Effector memory CD4-positive, alpha-beta T cell (primary cell): ENCODE measurements around the gene ZNF100.
"Not testable (repeated sequence)": the region's sequence is repeated elsewhere in the genome, so short reads cannot be mapped to it uniquely, and the experiment has no call there.

Source experiments
- DNase-seq, 3 donors: peaks; one replicate each; pipeline ENCODE4 v3.0.0-alpha.2; 2020
- H3K27ac ChIP-seq: 2 replicates; pipeline ENCODE4 v1.7.0; 2013; ENCODE audit warnings: mild to moderate bottlenecking, low read length, moderate library complexity; ENCODE audit not compliant: insufficient read depth, poor library complexity, severe bottlenecking
- H3K27me3 ChIP-seq: replicated peaks from 2 replicates; pipeline ENCODE4 v1.7.0; 2013; ENCODE audit warnings: mild to moderate bottlenecking, low read length; ENCODE audit not compliant: insufficient read depth, control insufficient read depth, poor library complexity, severe bottlenecking
- H3K36me3 ChIP-seq: 2 replicates; pipeline ENCODE4 v1.7.0; 2013; ENCODE audit warnings: mild to moderate bottlenecking, low read length, moderate library complexity; ENCODE audit not compliant: control insufficient read depth, insufficient read depth
- H3K4me1 ChIP-seq: 2 replicates; pipeline ENCODE4 v1.7.0; 2013; ENCODE audit warnings: low read length, mild to moderate bottlenecking; ENCODE audit not compliant: control insufficient read depth, insufficient read depth, poor library complexity, severe bottlenecking
- H3K4me3 ChIP-seq: 2 replicates; pipeline ENCODE4 v1.7.0; 2013; ENCODE audit warnings: low read length, low read depth, mild to moderate bottlenecking; ENCODE audit not compliant: insufficient read depth, poor library complexity, severe bottlenecking
- H3K9me3 ChIP-seq: 2 replicates; pipeline ENCODE4 v1.7.0; 2013; ENCODE audit warnings: mild to moderate bottlenecking, low read length, moderate library complexity; ENCODE audit not compliant: control insufficient read depth
- total RNA-seq, 3 donors: gene quantifications; one replicate each; lab custom pipeline; 2026; lab: John Stamatoyannopoulos, UW

The ZNF100 gene
- total RNA-seq: 12.0 to 21.3 (median 18.8) reads per million in 3 donors

DNA sequence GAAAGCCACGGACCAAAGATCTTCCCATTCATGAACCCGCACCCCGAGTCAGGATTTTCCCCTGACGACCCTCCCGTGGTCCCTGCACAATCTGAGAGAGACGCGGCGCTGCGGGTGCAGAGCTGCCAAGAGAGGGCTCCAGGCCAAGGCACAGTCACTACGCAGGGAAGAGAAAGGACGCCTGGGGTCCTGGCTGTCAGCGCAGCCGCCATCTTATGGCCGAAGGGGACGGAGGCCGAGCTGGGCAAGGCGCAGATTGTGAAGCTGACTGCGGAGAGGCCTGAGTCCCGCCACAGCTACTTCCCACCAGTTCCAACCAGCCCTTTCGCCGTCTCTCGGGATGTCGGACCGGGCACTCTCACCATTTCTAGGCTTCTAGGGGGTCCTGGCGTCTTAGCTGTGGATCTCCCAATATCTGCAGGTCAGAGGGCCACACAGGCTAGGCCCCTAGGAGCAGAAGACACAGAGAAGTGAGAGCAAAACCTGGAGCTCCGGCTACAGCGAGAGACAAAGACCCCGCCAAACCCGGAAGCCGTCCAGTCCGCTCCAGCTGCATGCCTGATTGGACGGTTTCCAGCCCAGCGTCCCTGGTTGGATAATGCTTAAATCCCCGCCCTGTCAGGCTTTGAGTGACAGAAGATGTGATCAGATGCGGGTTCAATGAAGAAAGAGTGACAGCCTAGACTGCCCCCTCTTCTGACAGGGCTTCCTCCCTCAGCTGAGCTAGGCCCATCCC lies at the start of gene ZNF100:
Gene ZNF100 (minus strand): TSS at position 515 of the 736 bp plus-strand sequence. CDS start 150 bp downstream, at position 365.
- Histone ChIP-seq H3K4me3 (peak within 1 kb of the TSS; percentile 97), H3K9me3 (no peaks in the 10 kb centered on the region), H3K4me1 (no peaks in the 10 kb centered on the region), H3K27me3 (no peaks in the 10 kb centered on the region), H3K27ac (peak within 1 kb of the TSS; percentile 66), H3K36me3 (no peaks in the 10 kb centered on the region)
- DNase-seq: peak; percentile 64 to 80 (median 76)

DNA sequence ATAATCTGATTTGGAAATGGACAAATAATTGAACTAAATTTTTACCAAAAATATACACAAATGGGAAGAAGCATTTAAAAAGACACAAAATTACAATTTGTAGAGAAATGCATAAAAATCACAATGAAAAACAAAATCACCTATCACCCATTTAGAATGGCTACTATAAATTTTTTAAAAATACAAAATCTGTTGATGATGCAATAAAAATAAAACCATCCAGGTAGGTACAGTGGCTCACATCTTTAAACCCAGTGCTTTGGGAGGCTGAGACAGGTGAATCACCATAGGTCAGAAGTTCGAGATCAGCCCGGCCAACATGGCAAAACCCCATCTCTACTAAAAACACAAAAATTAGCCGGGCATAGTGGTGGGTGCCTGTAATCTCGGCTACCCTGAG lies 45.1 kb upstream of the ZNF100 start:
- DNase-seq: no peak
- peaks cover 77% of the 10 kb centered on the region for H3K36me3 ChIP-seq

DNA sequence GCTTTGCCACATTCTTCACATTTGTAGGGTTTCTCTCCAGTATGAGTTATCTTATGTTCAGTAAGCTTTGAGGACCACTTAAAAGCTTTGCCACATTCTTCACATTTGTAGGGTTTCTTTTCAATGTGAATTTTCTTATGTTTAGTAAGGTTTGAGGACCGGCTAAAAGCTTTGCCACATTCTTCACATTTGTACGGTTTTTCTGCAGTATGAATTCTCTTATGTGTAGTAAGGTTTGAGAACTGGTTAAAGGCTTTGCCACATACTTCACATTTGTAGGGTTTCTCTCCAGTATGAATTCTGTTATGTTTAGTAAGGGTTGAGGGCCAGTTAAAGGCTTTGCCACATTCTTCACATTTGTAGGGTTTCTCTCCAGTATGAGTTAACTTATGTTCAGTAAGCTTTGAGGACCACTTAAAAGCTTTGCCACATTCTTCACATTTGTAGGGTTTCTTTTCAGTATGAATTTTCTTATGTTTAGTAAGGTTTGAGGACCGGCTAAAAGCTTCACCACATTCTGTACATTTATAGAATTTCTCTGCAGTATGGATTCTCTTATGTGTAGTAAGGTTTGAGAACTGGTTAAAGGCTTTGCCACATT lies 41.1 kb upstream of the ZNF100 start:
- Histone ChIP-seq H3K36me3 (peaks cover 43% of the 10 kb centered on the region), H3K9me3 (peaks cover 58% of the 10 kb centered on the region)
- not testable (repeated sequence) for H3K4me1 ChIP-seq, H3K4me3 ChIP-seq, H3K27ac ChIP-seq, DNase-seq, H3K27me3 ChIP-seq

More for the DNA sequence above, 45.1 kb upstream of the ZNF100 start:
- Histone ChIP-seq H3K4me1 (no peaks in the 10 kb centered on the region), H3K27me3 (no peaks in the 10 kb centered on the region), H3K27ac (no peak overlapping the region), H3K9me3 (peaks cover 46% of the 10 kb centered on the region), H3K4me3 (no peak overlapping the region)

DNA sequence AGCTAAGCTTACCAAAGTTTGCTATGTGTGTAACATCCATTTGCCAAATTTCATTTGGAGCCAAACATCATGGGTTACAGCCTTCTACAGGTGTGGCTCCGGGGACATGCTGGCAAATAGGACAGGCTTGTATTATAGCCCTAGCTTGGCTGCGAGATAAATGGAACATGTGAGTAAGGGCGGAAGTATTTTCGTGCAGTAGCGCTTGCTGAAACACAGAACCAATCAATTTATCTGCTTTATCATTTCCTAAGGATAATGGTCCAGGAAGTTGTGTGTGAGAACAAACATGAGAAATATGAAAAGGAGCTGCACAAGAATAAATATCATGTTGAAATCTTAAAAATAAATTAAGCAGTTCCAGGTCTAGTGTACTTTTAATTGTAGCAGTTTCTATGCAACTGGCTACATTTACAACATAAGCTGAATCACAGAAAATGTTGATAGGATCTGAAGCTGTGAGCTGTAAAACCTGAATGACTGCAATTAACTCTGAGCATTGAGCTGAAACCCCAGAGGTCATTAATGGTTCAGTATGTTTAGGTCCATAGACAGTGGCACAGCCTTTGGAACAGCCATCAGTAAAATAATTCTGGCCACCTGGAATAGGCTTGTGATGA lies 22.2 kb upstream of the ZNF100 start:
- Histone ChIP-seq H3K4me3 (no peak overlapping the region), H3K9me3 (no peaks in the 10 kb centered on the region), H3K36me3 (no peaks in the 10 kb centered on the region), H3K4me1 (no peaks in the 10 kb centered on the region), H3K27me3 (no peaks in the 10 kb centered on the region), H3K27ac (no peak overlapping the region)
- DNase-seq: no peak

DNA sequence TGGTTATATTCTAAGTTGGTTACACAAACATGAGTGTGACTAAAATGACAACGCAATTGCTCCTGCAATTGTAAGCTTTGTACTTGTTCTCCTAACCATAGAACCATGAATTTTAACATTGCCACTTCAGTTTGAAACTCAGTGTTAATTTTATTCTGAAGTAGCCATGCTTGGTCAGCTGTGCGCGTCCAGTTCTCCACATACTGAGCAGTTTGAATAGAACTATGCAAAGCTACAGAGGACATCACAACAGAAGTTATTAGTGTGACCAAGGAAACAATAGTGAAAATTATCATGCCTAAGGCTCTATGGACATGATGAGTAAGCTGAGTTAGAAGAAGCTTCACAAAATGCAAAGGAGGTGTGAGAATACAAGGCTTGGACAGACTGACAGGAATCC lies 19.6 kb upstream of the ZNF100 start:
- no peaks in the 10 kb centered on the region for H3K4me1 ChIP-seq
- no peaks in the 10 kb centered on the region for H3K36me3 ChIP-seq
- H3K9me3 ChIP-seq: no peaks in the 10 kb centered on the region
- no peak for DNase-seq
- no peaks in the 10 kb centered on the region for H3K27me3 ChIP-seq
- no peak overlapping the region for H3K27ac ChIP-seq
- no peak overlapping the region for H3K4me3 ChIP-seq

DNA sequence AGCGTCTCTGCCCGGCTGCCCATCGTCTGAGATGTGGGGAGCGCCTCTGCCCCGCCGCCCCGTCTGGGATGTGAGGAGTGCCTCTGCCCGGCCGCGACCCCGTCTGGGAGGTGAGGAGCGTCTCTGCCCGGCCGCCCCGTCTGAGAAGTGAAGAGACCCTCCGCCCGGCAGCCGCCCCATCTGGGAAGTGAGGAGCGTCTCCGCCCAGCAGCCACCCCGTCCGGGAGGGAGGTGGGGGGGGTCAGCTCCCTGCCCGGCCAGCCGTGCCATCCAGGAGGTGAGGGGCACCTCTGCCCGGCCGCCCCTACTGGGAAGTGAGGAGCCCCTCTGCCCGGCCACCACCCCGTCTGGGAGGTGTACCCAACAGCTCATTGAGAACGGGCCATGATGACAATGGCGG lies 8.4 kb upstream of the ZNF100 start:
- H3K4me1 ChIP-seq, H3K9me3 ChIP-seq, H3K4me3 ChIP-seq, DNase-seq, H3K27me3 ChIP-seq, H3K36me3 ChIP-seq, H3K27ac ChIP-seq: not testable (repeated sequence)

DNA sequence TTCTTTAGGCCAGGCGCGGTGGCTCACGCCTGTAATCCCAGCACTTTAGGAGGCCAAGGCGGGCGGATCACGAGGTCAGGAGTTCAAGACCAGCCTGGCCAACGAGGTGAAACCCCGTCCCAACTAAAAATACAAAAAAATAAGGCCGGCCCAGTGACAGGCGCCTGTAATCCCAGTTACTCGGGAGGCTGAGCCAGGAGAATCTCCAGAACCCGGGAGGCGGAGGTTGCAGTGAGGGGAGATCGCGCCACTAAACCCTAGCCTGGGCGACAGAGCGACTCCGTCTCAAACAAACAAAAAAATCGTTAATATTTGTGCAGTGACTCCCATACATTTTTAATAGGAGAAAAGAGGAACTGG lies 694 bp downstream of the ZNF100 start:
- DNase-seq, H3K27ac ChIP-seq, H3K4me1 ChIP-seq, H3K9me3 ChIP-seq, H3K27me3 ChIP-seq, H3K36me3 ChIP-seq: not testable (repeated sequence)
- peak overlapping the region; percentile 97 for H3K4me3 ChIP-seq

DNA sequence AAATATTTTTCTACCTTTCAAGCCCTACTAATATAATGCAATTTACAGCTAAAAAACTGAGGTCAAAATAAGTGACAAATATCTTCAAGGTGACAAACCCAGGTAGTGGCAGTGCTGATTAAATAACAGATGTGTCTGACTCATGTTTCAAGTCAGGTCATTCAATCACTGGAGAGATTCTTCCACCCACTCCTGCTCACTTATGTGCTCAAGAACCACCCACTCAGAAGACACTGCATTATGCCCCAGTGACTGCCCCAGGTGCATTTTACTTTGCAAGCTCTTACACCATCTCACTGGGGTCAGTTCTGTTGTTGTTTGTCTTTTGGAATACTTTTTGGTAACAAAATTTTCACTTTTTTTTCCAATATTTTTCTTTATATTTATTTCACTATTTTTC lies 2.2 kb downstream of the ZNF100 start:
- no peaks in the 10 kb centered on the region for H3K27me3 ChIP-seq
- H3K36me3 ChIP-seq: no peaks in the 10 kb centered on the region
- no peak overlapping the region for H3K4me3 ChIP-seq
- no peaks in the 10 kb centered on the region for H3K9me3 ChIP-seq
- no peak for DNase-seq
- H3K4me1 ChIP-seq: no peaks in the 10 kb centered on the region
- no peak overlapping the region for H3K27ac ChIP-seq

DNA sequence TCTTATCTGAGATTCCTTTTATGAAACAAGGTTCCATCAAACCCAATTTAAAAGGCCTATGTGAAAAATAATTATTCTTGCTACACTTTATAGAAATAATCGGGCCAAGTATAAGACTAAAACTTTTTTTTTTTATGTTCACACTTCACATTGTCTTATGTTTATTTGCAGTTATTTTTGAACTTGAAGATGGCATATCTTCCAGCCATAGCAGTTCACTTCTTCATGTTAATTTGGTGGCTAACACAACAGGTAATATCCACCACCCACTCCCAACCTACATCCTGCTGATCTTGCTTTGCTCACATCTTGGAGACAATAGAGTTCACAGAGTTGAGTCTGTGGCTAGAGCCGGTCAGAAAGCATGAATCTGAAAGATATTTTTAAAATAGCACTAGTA lies 5.8 kb downstream of the ZNF100 start:
- H3K27ac ChIP-seq, H3K36me3 ChIP-seq, H3K4me1 ChIP-seq, H3K9me3 ChIP-seq, DNase-seq, H3K27me3 ChIP-seq, H3K4me3 ChIP-seq: not testable (repeated sequence)

DNA sequence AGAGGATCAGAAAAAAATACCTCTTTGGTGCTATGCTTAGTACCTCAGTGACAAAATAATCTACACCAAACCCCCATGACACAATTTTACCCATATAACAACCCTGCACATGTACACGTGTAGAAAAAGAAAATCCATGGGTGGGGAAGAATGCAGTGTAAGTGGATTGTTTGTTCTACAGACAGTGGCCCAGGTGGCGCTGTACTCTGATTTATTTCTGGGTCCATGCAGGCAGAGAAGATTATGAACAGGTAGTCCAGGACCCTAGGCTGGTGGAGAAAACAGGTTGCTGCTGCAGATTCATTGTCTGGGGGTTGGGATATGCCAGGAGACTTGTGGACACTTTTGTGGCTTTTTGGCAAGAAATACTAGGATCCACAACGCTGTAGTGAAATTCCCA lies 9.1 kb downstream of the ZNF100 start:
- no peaks in the 10 kb centered on the region for H3K9me3 ChIP-seq
- no peak for DNase-seq
- no peaks in the 10 kb centered on the region for H3K4me1 ChIP-seq
- H3K27ac ChIP-seq: no peak overlapping the region
- no peaks in the 10 kb centered on the region for H3K27me3 ChIP-seq
- peaks cover 4% of the 10 kb centered on the region for H3K36me3 ChIP-seq
- H3K4me3 ChIP-seq: no peak overlapping the region
